Right lung (tissue), 5 donors: Measurements from ENCODE around the gene ARL10. TPM values are rescaled to one million over a fixed set of nuclear protein-coding genes. Genes with fewer than 3 reads are reported as not detected.
A peak's percentile ranks its signal among the peaks of the same experiment; 100 is the strongest.

Experiments used
- DNase-seq, 2 donors: peaks; one replicate each; pipeline ENCODE4 v3.0.0-alpha.2; 2013
- polyA plus RNA-seq, 5 donors: library from polyadenylated mRNA; unstranded; fragments of 120-200 nt; gene quantifications; one replicate each; pipeline versions ENCODE4 v1.2.1 to v1.2.3, GENCODE V29; 2013; ENCODE audit warnings: inconsistent platforms in 1 of 5, low replicate concordance in 1 of 5; ENCODE audit not compliant: insufficient read length in 5 of 5, insufficient read depth in 1 of 5

The ARL10 gene
- polyA plus RNA-seq, 5 donors = 11.4 to 20.7 (median 16.4) TPM

DNA sequence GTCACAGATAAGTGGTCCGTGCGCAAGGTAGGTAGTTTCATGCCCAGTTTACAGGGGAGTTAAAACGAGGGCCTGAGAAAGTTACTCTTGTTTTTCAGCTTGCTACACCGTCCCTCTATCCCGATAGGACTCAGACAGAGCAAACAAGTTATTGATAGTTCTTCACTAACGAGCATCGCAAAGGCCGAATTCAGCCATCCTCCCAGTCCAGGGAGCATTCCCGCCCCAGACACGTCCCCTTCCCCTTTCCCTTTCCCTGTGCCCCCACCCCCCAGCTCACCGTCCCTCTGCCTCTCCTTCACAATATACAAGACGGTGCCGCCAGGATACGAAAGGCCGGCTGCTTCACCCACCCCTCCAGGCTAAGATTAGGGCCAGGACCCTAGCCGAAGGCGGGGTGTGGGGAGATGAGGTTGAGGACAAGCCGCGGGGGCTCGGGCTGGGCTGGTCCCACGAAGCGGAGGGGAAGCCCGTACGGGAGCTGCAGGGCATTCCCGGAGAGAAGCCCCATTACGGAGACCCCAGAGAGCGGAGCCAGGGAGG is 4.3 kb upstream of the ARL10 start:
- no peak for DNase-seq

DNA sequence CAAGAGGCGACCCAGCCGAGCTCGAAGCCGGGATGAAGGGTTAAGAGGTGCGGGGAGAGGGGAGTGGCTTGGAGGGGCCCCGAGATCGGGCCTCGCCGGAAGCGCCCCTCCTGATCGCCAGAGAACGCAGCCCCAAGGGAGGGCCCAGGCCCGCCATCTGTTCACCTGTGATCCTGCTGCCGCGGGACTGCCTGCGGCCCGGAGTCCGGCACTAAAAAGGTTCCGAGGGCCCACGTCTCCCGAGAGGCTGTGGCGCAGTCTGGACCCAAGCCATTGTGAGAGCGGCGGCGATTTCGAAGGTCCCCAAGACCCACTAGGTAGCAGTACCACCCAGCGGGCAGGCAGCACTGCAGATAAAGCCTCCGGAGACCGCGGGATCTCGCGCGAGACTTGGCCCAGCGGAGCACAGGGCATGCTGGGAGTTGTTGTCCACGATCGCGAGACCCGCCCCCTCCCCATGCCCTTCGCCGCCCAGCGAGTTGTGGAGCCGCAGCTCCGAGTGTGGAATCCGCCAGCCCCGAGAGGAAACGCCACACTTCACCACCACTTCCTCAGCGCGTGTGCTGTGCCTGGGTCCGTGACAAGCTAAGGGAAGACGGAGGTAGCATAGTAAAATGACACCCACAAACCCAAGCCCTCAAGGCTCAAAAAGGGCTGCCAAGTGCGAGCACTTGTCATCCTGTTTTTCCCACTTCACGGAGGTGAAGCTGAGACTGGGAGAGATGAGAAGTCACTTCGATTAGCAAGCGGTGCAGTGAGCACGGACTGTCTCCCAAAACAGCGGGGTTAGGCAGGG is 3.7 kb upstream of the ARL10 start, which contains the start of gene KIAA1191:
Gene KIAA1191, minus strand, starts transcription at position 328 of the 796 bp plus-strand sequence. CDS start 2,256 bp downstream, outside the sequence.
- DNase-seq = peak; percentile 89 to 90

DNA sequence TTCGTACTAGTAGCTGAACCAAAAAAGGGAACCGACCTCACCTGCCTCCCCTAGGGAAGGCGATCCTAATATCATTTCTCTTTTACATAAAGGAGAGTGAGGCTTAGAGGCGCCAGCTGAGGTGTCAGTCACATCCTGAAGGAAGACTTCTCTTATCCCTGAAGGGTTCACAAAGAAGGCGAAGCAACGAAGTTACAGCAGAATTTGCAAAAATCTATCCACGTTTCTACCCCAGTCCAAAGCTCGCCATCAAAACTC is 3.1 kb upstream of the ARL10 start:
- DNase-seq = no peak

DNA sequence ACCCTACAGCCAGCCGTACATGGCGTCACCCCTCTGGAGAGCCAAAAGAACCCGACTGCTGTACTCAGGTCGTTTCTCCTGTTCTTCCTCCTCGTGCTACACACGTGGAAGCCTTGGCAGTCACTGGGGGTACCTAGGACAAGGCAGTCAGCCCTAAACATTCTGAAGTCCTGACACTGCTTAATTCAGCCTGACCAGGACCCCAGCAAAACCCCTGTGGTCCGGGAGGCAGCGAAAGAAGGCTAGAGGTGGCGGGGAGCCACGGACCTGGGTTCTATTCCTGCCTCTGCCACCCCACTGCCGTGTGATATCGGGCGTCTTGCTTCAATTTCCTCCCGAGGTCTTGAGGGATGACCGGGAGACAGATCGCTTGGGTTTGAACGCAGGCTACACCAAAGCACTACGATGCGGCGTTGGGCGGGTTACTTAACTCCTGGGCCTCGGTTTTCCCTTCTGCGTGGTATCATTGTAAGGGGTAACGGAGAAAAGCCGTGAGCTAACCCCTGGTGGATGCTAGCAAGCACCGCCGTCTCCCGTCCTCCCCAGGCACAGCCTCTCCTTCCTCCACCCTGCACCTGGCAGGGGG is 429 bp upstream of the ARL10 start:
- DNase-seq = no peak

DNA sequence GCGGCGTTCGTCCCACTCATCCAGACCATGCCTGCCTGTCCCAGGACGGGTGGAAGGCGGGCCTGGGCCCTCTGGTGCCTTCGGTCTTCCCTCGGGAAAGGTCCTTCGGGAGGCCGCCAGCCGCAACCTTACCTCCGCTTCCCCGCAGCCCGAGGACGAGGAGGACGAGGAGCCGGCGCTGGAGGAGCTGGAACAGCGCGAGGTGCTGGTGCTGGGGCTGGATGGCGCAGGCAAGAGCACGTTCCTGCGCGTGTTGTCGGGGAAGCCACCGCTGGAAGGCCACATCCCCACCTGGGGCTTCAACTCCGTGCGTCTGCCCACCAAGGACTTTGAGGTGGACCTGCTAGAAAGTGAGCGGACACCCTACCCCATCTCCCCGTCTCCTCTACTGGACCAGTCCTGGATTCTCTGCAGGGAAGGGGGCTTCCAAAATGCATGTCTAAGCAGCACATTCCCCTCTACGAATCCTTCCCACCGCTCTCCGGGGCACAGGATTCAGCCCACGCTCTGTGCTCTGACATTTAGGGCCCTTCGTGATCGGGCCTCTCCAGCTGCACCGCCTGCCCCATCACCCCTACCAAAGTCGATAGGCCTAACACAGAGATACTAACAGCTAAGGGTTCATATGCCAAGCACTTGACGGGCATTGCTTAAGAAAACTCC is 1.1 kb downstream of the ARL10 start:
- DNase-seq = no peak

DNA sequence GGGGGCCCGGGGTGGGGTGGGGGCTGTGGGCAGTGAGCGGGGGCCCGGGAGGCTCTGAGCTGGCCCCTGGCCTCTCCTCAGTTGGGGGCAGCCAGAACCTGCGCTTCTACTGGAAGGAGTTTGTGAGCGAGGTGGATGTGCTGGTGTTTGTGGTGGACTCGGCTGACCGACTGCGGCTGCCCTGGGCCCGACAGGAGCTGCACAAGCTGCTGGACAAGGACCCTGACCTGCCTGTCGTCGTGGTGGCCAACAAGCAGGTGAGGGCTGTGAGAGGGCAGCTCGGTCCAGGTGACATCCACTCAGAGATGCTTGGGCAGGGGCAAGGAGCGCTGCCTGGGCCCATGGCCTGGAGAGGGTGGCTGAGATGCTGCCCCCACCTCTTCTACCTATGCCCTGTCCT is 3.4 kb downstream of the ARL10 start:
- no peak for DNase-seq

DNA sequence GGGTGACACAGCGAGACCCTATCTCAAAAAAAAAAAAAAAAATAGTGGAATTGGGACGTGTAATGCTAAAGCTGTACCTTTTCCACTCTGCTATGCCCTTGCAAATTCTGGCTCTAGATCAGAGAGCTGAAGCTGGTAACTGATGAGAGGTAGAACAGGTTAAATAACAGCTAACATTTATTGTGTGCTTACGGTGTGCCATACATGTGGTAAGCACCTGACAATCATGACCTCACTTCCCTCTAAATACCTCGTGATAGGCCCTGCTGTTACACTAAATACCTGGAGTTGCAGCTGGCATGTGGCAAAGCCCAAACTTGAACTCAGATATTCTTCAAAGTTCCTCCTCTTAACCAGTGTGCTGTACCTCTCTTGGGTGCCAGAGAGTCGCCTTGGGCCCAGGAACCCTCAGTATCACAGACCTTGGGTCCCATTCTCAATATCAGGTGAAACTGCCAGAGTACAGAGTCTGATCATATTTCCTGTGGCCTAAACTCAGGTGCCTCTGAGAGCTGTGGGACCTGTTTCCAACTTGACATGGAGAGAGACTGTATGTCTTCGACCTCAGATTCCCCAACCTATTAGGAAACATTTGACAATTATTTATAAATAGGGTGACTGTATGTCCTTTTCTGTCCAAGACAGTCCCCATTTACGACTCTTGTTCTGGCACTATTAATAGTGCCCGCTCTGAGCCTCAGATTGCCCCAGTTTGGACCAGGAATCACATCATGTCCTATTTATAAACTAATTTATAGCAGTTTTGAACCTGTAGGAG is 4.8 kb downstream of the ARL10 start:
- DNase-seq = no peak

DNA sequence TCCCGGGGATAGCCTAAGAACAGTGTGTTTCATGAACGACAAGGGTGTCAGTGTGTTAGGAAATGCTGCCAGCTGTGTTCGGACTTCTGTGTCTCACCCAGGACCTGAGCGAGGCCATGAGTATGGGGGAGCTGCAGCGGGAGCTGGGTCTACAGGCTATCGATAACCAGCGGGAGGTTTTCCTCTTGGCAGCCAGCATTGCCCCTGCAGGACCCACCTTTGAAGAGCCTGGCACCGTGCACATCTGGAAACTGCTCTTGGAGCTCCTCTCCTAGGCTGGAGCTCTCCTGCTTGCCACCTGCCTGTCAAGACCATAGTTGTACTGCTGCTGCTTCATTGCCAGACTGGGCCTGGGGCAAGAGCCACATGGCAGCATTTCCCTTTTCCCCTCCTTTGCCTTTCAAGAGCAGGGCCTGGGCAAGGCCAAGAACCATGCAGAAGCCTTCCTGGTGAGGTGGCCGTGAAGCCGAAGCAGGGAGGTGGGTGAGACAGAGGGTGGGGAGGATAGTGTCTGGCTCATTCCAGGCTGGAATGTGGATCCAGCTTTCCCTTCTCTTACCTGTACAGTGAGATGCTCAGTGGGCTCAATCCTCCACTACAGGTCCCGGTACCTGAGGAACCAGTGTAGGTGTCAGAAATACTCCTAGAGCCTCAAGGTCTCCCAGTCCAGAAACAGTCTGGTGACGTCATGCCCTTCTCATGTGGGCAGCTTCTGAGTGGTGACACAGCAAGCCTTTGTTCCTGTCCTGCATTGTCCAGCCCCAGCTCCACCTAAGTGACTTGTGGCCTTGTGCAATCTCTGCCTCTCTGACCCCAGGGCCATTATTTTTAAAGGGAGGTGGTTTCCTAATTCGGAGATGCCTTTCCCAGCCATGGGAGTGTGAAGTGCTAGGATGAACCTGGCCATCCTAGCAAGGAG is 6.6 kb downstream of the ARL10 start:
- DNase-seq = no peak

DNA sequence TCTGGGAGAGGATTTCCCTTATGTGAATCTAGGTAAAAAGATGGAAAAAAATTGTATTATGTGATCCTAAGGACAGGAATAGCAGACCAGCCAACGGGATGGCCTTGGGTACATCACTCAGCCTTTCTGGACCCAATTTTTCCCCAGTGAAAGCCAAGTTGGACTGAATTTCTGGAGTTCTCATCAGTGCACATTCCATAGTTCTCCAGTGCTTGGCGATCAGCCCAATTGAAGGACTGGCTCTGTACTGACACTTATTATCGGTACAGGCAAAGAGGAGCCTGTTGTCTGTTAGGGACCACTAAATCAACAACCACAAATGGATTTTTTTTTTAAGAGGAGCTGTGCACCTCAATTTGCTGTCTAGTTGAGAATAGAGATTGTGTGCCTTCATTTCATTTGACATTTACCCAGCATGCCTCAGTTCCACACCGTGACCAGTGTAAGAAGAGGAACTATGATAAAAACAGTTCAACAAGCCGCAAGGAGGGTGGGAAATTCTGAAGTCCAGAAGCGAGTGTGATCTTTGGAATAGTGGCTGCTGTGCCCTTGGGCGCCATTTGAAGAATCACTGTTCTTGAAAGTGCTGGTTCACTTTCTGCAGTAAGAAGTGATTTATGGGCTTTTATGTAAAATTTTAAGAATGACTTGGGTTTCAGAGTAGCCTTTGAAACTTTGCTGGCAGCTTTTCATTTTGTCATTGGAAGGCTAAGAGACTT is 8.0 kb downstream of the ARL10 start:
- DNase-seq = peak in 1 of 2 donors; percentile 33

DNA sequence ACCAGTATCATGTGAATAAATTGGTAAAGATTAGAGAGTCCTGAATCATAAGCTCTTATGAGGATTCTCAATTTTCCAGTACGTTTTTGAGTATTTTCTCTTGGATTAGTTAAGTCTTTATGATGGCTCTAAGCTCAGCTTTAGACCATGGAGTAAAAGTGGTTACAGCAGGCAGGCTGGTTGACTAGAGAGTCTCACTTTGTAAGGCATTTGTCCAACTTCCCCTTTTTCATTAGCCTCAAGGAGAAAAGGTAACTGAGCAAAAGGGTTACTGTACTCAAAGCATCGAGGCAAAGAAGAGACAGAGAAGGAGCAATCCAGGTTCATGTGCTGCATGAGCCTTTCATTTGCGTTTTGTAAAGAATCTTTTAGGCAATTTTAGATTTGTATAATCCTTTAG is 14.6 kb downstream of the ARL10 start:
- no peak for DNase-seq

DNA sequence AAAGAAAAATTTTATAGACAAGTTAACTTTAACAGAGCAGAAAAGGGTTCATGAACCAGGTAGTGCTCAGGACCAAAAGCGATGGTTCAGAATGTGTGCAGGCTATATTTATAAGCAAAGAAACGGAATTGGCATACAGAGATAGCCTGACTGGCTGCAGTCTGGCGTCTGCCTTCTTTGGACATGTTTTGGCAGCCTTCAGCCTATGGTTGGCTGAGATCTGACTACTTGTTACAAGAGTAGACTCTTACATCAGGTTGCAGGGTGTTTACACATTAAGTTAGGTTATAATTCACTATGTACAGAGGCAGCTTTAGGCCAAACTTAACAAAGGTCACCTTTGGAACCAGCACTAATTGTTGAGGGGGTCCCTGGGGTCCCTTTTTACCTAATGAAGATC is 16.1 kb downstream of the ARL10 start:
- DNase-seq = no peak

DNA sequence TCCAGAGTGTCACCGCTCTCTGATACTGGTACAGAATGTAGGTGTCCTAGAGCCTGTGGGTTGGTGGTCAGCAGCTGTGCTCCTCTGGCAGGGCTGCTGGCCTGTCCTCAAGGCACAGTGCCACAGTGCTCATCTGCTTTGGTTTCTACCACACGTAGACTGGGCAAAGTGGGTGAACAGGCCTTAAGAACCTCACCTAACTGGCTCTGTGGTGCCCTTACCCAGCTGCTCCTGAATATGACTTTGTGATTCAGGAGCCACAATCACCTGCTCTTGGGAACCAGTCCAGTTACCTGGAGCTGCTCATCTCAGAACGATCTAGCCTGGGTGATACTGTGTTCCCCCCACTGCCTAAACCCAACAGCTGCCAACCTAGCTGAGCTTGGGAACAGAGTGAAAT is 16.7 kb downstream of the ARL10 start:
- DNase-seq = no peak

DNA sequence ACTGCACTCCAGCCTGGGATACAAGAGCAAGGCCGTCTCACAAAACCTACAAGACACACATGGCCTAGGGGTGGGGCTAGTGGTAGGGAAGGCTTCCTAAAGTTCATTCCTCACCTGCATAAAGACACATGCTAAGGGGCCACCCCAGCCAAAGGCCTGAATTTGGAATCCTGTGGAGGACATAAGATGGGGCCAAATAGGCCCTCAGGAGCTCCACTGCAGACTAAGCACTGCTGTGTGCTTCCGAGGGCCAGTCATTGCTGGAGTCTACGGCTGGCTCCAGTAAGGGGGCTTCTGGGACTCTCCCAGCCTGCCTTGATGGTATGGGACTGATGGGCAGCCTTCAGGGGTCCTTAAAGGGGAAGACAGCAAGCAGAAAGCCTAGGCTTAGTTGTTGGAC is 17.4 kb downstream of the ARL10 start:
- no peak for DNase-seq

DNA sequence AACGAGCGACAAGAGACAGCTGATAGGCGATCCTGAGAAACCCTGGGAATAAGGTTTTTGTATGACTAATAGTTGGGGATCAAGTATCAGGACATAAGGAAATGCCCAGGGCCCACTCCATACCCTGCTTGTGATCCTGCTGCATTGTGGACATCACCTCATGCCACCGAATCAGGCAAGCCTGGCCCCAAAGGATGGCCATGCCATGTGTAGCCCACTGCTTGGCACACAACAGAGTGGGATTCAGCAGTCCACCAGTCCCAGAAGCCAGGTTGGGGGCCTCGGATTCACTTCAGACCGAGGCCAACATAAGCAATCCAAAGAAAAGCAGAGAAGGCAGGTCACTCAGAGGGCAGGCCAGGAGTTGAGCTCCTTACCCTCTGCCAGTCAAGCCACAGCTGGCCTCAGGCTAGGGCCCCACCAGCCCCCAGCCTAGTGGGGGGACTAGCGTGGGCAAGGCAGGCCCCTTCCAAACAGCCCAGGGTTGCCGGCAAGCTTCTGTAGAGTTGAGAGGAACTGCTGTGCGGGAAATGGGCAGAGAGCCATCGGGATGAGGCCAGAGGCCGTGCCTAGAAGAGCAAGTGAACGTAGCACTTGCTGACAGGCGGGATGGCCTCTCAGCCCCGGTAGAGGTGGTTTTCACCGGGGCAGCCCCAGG is 18.1 kb downstream of the ARL10 start:
- no peak for DNase-seq

DNA sequence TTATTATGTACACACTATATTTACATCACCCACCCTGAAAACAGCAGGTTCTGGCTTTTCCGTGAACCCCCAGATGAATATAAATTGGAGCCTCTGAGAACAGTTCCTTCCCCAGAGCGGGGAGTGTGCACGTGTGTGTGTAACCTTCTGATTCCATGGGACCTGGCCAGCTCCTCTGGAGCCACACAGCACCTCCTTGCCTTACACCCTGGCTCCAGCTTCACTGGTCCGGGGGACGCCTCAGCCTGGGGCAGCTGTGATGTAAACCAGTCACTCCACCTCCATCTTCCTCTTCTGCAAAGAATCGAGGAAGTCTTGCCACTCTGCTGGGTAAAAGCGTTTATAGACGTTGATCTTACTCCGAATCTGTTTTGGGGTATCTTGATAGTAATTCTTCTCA is 18.7 kb downstream of the ARL10 start:
- no peak for DNase-seq

DNA sequence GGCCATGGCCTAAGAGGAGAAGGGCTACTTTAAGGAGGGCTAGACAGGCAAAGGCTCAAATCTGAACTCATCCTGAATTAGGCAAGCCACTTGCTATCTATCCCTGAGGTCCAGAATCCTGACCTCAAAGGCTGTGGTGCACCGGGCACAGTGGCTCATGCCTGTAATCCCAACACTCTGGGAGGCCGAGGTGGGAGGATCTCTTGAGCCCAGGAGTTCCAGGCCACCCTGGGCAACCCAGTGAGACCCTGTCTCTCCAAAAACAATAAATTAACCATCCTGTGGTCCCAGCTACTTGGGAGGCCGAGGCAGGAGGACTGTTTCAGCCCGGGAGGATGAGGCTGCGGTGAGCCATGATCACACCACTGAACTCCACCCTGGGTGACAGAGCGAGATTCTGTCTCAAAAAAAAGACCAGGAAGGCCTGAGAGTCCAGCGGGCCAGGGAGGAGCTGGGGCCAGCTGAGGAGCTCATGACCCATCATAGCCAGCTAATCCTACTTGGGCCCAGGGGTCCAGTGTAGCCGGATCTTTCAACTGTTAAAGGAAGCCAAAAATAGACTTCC is 19.2 kb downstream of the ARL10 start:
- no peak for DNase-seq

DNA sequence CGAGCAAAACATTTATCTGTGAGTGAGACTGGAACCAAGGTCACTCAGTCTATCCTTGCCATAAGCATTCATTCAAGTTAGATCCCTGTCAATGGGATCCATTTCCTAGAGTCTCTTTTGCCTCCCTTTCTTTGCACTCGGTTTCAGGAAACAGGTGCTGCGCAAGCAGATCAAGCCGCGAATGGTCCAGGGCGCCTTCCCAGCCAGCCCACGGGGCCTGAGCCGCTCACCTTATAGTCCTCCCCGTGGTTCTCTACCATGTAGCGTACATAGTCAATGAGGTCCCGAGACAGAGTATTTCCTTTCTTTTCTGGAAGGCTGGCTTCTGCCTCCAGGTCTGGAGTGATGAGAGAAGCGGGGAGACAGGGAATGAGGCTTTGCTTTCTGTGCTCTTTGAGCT is 19.7 kb downstream of the ARL10 start:
- DNase-seq = no peak

DNA sequence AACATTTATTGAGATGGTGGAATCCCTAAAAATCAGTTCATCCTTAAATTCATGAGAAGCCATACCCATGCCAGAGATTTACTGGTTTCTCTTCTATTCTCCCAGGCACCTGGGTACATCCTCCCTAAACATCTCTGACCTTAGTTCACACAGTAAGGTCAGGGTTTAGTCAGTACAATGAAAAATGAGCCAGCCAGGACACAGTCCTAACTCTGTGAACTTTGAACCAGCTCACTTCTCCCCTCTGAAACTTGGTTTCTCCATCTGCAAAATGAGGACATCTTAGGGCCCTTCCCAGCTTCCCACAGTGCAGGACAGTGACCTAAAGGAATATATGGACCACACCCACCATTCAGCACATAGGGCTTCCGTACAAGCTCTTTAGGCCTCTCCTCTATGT is 21.2 kb downstream of the ARL10 start:
- no peak for DNase-seq

DNA sequence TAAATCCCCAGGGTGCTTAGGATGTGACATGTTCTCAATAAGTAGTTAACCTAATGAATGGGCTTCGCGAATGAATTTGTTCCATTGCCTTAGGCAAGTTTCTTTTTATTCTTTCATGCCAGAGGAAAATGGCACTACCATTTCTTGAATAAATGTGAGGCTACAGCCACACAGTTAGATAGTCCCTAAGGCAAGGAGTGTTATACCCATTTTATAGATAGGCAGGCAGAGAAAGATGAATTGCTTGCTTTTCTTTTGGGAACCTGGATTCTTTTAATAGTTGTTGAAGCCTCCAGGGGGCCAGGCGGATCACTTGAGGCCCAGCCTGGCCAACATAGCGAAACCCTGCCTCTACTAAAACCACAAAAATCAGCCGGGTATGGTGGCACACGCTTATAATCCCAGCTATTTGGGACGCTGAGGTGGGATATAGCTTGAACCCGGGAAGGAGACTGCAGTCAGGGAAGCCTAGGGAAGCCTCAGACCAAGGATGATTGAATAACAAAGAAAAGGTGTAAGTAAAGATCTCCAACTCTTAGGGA is 22.2 kb downstream of the ARL10 start:
- DNase-seq = no peak
